GM18873 (cell line): Measurements from ENCODE around the gene MLH1.

Source experiments
- ATAC-seq: cut with Tn5 transposase; IDR thresholded peaks from one replicate; pipeline ENCODE4 v1.9.1; 2021; ENCODE audit warnings: mild to moderate bottlenecking, moderate library complexity, moderate number of reproducible peaks; ENCODE audit not compliant: unreplicated experiment, low FRiP score

Gene MLH1

DNA sequence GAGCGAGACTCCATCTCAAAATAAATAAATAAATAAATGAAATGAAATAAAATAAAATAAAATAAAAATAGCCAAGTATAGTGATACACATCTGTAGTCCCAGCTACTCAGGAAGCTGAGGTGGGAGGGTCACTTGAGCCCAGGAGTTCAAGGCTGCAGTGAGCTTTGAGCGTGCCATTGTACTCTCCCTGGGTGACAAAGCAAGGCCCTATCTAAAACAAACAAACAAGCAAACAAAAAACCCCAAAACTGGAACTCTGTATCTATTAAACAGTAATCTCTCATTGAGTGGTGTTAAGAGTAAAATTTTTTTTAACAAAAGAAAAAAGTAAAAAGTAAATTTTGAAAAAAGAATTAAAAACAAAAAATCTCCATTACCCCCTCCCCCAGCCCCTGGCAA, 21.2 kb upstream of the MLH1 start:
- ATAC-seq, result no peak

DNA sequence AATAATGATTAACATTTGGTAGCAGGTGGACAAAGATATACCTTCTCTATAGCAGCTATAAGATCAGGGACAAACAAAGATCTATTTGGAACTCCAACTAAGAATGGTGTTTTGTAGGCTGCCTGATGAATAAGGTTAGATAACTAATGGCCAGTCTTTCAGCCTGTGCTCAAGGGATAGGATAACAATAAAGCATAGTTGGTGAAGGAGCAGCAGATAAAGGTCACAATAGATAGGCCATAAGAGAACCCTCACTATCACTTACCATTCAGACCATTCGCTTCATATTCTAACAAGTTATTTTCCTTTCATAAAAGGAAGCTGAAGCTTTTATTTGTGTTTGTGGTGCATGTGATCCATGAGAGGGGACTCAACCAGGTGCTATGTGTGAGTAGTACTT, 20.2 kb upstream of the MLH1 start:
- no peak for ATAC-seq

DNA sequence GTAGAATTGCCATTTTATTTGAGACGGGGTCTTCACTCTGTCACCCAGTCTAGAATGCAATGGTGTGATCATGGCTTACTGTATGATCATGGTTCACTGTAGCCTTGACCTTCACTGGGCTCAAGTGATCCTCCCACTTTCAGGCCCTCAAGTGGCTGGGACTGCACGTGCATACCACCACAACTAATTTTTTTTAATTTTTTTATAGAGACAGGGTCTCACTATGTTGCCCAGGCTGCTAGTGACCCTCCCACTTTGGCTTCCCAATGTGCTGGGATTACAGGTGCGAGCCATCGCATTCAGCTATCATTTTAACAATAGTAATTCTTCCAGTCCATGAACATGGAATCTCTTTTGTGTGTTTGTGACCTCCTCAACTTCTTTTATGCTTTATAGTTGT, 12.3 kb upstream of the MLH1 start:
- ATAC-seq, result no peak

DNA sequence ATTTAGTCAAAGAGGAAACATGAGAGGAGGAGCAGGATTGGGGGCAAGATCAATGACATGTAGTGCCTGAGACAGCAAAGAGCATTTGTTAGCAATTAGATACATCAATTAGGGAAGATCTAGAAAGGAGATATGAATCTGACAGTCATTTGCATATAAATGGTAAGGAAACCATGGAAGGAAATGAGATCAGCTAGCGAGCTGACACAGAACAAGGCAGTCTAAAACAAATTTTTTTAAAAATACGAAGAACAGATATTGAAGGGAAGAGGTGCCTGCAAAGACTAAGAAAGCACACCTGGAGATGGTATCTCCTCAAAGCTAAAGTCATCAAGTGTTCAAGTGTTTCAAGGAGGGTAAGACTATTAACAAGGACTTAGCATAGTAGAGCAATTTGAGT, 5.0 kb upstream of the MLH1 start:
- ATAC-seq, result no peak

DNA sequence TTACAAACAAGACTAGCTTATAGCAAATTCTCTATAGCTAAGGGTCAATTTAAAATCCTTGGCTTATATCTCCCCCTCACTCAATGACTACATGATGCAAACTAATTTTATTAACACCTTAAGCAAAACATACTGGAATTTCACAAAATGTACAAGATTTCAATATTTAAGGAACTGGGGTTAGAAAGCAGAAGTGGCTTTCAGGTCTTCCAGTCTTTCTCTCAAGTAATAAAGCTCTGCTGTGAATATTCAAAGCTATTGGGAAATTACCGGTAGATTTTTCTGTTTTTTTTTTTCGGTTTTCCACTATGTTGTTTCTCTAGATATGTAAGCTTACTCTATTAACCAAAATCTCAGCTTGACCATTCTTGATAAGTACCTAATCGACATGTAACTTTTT, 4.3 kb upstream of the MLH1 start:
- no peak for ATAC-seq

DNA sequence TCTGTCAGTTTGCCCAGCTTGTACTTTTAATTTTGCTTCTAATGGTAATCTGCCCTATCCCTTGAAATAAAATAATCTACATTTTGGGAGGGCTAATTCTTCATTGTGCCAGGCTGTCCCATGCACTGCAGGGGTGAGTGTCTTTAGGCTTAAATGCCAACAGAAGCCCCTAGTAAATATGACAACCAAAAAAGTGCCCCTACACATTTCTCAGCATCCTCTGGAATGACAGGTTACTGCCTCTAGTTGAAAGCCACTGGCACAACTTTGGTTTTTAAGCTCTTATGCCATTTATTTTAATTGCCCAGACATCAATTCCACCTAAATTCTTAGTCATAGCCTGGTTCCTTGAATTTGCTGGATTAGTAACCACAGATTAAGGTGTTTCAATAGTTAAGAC, 3.8 kb upstream of the MLH1 start:
- no peak for ATAC-seq

DNA sequence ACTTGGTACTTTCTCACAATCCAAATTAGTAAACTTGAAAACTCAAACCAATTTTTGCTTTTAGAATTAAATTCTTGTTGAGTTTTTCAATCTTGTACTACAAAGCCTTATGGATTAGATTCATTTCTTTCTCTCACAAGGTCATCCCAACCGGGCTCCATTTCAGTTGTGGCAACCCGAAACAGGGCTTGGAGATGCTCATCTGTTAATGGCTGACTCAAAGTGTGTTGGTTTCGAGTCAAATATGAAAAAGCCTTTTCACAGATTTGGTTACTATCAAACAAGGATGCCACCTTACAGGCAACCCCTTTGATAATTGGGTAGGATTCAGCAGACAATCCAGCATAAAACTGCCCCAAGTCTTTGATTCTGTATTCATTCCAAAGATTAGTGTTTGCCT, 2.2 kb upstream of the MLH1 start:
- no peak for ATAC-seq

DNA sequence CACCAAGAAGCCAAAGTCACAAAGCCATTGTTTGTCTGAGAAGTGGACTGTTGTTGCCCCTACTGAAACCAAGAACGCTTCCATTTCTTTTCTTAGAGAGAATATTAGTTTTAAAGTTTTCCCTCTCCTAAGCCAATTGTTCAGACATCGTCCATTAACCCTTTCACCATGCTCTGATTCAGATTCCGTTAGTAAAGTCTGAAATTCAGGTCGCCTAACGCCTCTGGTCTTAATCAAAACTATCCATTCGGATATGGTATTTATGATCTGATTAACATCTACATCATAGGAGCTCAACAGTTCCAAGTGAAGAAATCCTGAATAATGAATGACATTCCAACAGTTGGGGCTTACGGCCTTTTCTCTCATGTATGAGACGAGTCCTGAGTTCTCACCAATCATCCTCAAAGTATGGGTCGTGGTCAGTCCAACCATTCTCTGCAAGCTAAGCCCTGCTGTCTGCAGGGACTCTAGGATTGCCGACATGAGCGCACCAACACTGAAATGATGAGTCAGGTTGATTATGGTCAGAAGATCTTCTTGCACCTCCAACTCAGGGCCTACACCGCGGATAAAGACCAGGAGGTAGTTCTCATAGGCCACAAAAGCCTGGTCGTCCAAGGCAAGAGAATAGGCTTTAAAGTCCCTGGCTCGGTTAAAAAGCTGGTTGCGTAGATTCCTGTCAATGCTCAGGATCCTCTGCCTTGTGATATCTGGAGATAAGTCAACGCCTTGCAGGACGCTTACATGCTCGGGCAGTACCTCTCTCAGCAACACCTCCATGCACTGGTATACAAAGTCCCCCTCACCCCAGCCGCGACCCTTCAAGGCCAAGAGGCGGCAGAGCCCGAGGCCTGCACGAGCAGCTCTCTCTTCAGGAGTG, 1.2 kb upstream of the MLH1 start:
- no peak for ATAC-seq

DNA sequence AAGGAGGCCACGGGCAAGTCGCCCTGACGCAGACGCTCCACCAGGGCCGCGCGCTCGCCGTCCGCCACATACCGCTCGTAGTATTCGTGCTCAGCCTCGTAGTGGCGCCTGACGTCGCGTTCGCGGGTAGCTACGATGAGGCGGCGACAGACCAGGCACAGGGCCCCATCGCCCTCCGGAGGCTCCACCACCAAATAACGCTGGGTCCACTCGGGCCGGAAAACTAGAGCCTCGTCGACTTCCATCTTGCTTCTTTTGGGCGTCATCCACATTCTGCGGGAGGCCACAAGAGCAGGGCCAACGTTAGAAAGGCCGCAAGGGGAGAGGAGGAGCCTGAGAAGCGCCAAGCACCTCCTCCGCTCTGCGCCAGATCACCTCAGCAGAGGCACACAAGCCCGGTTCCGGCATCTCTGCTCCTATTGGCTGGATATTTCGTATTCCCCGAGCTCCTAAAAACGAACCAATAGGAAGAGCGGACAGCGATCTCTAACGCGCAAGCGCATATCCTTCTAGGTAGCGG, 452 bp upstream of the MLH1 start, which contains the start of gene EPM2AIP1:
Gene EPM2AIP1, minus strand, starts transcription at position 326 of the 520 bp plus-strand sequence. Its CDS starts 54 bp downstream, at position 272.
- peak; percentile 18 for ATAC-seq

DNA sequence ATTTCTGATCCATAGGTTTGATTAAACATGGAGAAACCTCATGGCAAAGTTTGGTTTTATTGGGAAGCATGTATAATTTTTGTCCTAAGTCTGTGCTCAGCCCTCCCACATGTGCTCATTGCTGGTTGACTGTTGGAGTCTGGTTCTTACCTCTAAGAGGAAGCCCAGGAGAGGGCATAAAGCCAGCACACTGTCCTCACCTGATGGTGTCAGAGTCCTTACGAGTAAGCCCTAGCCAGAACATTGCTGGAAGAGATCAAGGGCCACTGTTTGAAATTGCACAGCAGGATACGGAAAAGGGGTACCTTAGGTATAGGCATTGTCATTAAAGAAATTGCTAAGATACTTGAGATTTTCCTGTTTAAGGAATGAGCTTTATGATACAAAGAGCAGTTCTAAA, 21.3 kb downstream of the MLH1 start:
- no peak for ATAC-seq

DNA sequence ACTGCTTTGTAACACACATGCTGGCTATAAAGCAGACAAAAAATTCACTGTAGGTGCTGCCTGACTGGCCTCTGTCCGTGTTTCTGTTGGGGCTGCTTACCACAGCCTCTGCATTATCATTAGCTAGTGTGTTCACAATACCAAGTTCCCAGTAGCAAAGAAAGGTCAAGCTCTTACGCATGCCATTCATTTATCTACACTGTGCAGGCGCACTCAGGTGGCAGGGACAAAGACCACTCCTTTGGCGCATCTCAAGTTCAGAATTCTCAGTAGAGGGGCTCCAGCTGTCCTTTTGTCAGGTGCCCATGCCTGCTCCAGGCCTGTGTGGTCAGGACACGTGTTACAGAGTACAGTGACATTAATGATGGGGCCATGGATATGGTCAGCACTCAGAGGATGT, 22.3 kb downstream of the MLH1 start:
- no peak for ATAC-seq

DNA sequence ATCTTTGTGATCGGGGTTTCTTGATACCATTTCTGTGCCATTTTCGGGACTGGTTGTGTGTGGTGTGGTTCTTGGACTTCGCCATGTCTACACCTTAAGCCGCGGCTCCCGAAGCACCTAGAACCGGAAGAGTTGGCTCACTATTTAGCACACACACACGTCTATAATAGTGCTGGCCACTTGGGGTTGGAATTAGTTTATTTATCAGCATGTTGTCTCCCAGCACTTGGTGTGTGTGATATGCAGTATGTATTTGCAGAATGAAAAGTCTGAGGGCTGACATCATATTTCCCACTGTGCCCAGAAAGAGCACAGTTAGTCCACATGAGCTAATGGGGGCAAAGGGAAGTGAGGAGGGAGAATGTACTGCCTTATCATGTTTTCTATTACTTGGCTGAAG, 23.6 kb downstream of the MLH1 start:
- no peak for ATAC-seq

DNA sequence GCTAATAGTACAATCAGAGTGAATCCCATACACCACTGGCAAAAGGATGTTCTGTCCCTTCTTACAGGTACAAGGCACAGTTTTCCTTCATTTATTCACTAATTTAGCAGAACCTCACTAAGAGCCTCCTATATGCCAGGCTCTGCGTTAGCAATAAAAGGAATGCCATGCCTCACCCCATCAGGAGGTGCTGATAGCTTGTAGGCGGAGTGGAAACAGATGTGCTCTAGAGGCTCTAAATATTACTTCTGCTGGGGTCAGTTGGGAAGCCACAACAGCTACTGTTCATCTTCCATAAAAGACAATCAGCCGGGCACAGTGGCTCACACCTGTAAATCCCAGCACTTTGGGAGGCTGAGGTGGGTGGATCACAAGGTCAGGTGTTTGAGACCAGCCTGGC, 24.4 kb downstream of the MLH1 start:
- no peak for ATAC-seq

DNA sequence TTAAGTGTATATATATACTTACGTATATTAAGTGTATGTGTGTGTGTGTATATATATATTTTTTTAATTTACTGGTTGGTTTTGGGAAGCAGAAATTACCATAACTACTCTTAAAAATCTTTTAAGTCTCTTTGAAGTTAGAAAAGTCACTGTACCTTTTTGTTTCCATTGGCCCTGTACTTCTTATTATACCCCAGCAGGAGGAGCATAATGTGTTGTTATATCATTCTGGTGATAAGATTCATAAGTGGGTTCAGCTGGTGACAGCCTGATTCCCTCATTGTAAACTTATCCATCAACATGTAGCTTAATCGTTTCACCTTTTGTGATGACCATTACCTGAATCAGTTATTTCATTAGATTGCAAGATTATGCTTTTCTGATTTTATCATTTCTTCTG, 30.8 kb downstream of the MLH1 start:
- no peak for ATAC-seq

DNA sequence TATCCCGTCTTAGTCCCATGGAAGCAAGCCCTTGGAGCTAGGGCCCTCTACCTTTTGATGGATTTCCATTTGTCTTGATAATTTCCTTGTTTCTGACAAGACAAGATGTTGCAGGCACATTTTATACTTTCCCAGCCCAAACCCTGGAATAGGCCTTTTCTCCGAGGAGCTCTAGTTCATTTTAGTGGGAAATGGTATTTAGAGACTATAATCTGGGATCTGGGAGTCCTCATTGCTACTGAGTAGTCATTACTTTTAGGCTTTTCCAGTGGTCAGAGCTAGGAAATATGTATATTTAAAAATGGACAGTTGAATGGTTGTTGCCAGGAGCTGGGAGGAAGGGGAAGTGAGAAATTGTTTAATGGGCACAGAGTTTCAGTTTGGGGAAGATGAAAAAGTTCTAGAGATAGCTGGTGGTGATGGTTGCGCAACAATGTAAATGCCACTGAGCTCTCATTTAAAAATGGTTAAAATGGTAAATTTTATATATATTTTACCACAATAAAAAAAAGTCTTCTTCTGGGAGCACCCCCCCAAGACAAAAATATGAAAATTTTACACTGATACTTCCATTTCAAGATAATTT, 31.6 kb downstream of the MLH1 start:
- ATAC-seq, result no peak

DNA sequence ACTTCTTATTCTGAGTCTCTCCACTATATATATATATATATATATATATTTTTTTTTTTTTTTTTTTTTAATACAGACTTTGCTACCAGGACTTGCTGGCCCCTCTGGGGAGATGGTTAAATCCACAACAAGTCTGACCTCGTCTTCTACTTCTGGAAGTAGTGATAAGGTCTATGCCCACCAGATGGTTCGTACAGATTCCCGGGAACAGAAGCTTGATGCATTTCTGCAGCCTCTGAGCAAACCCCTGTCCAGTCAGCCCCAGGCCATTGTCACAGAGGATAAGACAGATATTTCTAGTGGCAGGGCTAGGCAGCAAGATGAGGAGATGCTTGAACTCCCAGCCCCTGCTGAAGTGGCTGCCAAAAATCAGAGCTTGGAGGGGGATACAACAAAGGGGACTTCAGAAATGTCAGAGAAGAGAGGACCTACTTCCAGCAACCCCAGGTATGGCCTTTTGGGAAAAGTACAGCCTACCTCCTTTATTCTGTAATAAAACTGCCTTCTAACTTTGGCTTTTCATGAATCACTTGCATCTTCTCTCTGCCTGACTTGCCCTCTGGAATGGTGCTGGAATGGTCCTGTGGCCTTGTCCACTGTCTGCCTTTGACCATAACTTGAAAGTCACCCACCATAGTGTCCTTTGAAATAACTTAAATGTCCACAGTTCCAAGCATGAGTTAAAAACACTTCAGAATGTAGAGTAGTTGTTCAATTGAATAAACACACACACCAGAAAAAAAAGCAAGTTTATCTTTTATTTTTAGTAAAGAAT, 32.4 kb downstream of the MLH1 start:
- ATAC-seq, result no peak

DNA sequence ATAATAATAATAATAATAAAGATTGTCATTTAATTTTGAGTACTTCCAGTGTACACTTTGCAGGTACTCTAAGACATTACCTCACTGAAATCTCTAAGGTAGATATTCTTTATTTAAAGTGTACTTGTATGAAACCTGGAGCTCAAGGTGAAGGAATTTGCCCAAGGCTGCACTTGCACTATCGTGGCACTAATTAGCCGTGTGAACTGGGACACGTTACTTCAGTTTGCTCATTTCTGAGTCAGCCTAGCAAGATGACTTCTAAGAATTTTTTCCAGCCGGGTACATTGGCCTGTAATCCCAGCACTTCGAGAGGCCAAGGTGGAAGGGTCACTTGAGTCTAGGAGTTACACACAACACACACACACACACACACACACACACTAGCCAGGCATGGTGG, 33.5 kb downstream of the MLH1 start:
- ATAC-seq, result no peak

DNA sequence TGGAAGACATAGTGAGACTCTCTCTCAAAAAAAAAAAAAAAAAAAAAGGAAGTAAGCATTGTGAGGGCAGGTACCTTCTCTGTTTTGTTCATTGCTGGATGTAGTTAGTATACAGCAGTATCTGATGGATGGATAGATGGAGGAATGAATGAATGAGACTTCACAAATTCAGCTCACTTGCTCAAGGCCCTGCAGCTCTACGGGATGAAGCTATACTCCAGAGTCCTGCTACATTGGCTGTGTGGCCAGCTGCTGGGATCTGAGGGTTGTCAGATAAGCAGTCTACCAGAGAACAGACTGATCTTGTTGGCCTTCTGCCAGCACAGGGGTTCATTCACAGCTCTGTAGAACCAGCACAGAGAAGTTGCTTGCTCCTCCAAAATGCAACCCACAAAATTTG, 35.0 kb downstream of the MLH1 start:
- ATAC-seq, result no peak

DNA sequence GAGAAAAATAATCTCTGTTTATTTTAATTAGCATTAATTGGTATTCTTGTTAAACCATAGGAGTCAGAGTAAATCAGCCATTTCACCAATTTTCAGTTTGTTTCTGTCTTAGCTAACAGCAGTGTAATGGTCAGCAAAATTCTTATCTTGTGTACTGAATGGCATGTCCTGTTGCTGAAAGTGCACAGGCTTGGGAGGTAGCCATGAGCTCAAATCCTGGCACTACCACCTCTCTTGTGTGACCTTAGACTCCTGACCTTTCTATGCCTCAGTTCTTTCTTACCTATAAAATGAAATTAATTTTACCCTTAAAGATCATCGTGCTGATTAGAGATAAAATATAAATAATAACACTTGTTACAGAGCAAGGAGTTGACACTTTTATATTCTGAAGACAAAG, 35.8 kb downstream of the MLH1 start:
- ATAC-seq, result no peak

DNA sequence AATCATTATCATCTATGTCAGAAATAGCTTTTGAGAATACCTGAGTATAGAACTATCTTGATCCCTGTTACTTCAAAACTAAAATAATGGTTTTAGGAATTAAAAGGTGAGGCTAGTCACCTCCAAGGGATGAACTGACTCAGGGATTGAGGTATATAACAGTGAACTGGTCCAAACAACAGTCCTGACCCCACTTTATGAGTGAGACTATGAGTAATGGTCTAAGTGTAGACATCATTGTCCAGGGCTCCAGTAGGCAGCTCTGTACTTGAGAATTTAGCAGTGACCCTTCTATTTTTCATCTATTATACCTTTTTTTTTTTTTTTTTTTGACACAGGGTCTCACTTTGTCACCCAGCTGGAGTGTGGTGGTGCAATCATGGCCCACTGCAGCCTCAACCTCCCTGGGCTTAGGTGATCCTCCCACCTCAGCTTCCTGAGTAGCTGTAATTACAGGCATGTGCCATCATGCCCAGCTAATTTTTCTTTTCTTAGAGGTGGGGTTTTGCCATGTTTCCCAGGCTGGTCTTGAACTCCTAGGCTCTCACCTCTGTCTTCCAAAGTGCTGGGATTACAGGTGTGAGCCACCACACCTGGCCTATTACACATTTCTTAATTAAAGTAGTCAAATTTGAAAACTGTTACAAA, 36.3 kb downstream of the MLH1 start:
- no peak for ATAC-seq

DNA sequence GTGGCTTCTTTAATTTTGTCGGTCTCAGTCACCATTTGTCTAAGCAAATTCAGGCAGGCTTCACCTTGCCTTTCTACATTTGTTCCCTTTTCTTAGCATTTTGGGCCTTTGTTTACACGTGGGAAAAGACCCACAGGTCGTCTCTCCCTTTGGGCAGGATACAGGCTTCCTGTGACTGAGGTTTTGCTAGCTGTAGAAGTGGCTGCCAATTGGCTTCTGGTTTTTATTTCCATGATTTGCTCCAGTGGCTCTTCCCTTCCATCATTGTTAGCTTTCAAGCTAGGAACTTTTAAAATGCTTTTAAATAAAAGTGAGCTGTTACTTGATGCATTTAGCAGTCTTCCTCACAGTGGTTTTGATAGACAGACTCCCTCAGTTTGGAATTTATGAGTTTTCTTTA, 37.3 kb downstream of the MLH1 start:
- no peak for ATAC-seq
